Measurements from ENCODE around the gene PLEKHA3. TPM values are rescaled to one million over a fixed set of nuclear protein-coding genes. Genes with fewer than 3 reads are reported as not detected.

The PLEKHA3 gene
- total RNA-seq, 1 donor from 2014 or later: 24.9 TPM

GRCh38 chr2:178478439-178479274, 1.6 kb upstream of the PLEKHA3 start, which contains the start of gene FKBP7:
TSS of gene FKBP7 (minus strand) at chr2:178478600. CDS start at chr2:178478499, 101 bp downstream.
- intact Hi-C loops (cut with micrococcal nuclease): loop anchor here (1.0 kb wide), 3 partner anchors 27 to 365 kb away; partner anchors contain the start of genes PJVK and PRKRA

GRCh38 chr2:178479275-178479616, 1.0 kb upstream of the PLEKHA3 start:
- intact Hi-C loops (cut with micrococcal nuclease): loop anchor here (1.0 kb wide), 1 partner anchor 366 kb away; no protein-coding TSS in a partner anchor

GRCh38 chr2:178479758-178480226, 465 bp upstream of the PLEKHA3 start:
- intact Hi-C loops (cut with micrococcal nuclease): loop anchor here (1.0 kb wide), 2 partner anchors 44 to 366 kb away; no protein-coding TSS in a partner anchor

GRCh38 chr2:178482437-178482836, 2.2 kb downstream of the PLEKHA3 start:
- intact Hi-C loops (cut with micrococcal nuclease): no loop called here

GRCh38 chr2:178484245-178485041, 4.2 kb downstream of the PLEKHA3 start:
- intact Hi-C loops (cut with micrococcal nuclease): no loop called here

GRCh38 chr2:178485356-178485755, 5.1 kb downstream of the PLEKHA3 start:
- intact Hi-C loops (cut with micrococcal nuclease): no loop called here

- intact Hi-C loops (cut with micrococcal nuclease): no loop called here
These were observed 11.4 kb downstream of the PLEKHA3 start for GRCh38 chr2:178491612-178492011.

GRCh38 chr2:178496049-178496448, 15.8 kb downstream of the PLEKHA3 start:
- intact Hi-C loops (cut with micrococcal nuclease): no loop called here

GRCh38 chr2:178498137-178498536, 17.9 kb downstream of the PLEKHA3 start:
- intact Hi-C loops (cut with micrococcal nuclease): no loop called here

- intact Hi-C loops (cut with micrococcal nuclease): no loop called here
These were observed 19.4 kb downstream of the PLEKHA3 start for GRCh38 chr2:178499640-178500039.

GRCh38 chr2:178502751-178503150, 22.5 kb downstream of the PLEKHA3 start:
- intact Hi-C loops (cut with micrococcal nuclease): no loop called here

- intact Hi-C loops (cut with micrococcal nuclease): no loop called here
These were observed 25.8 kb downstream of the PLEKHA3 start for GRCh38 chr2:178506101-178506500.

- intact Hi-C loops (cut with micrococcal nuclease): no loop called here
These were observed 26.3 kb downstream of the PLEKHA3 start for GRCh38 chr2:178506524-178506923.

GRCh38 chr2:178506949-178507348, 26.7 kb downstream of the PLEKHA3 start:
- intact Hi-C loops (cut with micrococcal nuclease): no loop called here

GRCh38 chr2:178508646-178509045, 28.4 kb downstream of the PLEKHA3 start:
- intact Hi-C loops (cut with micrococcal nuclease): no loop called here

- intact Hi-C loops (cut with micrococcal nuclease): no loop called here
These were observed 30.1 kb downstream of the PLEKHA3 start for GRCh38 chr2:178510384-178510783.

- intact Hi-C loops (cut with micrococcal nuclease): no loop called here
These were observed 32.2 kb downstream of the PLEKHA3 start for GRCh38 chr2:178512484-178512883.

- intact Hi-C loops (cut with micrococcal nuclease): loop anchor here (1.0 to 2.0 kb wide), 2 partner anchors 9 to 63 kb away; partner anchors contain the start of genes PJVK and PRKRA
These were observed 33.6 kb downstream of the PLEKHA3 start for GRCh38 chr2:178513876-178514275.

GRCh38 chr2:178514664-178515063, 34.4 kb downstream of the PLEKHA3 start:
- intact Hi-C loops (cut with micrococcal nuclease): loop anchor here (1.0 to 2.0 kb wide), 2 partner anchors 9 to 64 kb away; partner anchors contain the start of genes PJVK and PRKRA

- intact Hi-C loops (cut with micrococcal nuclease): no loop called here
These were observed 37.2 kb downstream of the PLEKHA3 start for GRCh38 chr2:178517496-178517895.

- intact Hi-C loops (cut with micrococcal nuclease): loop anchor here (5.0 to 10.0 kb wide), 2 partner anchors 977 to 1486 kb away; partner anchors contain the start of gene CWC22
These were observed 41.3 kb downstream of the PLEKHA3 start for GRCh38 chr2:178521304-178522150.
